Gastrocnemius medialis (tissue), 4 donors: ENCODE measurements around the gene FAM50A. TPM values are rescaled to one million over a fixed set of nuclear protein-coding genes. Genes with fewer than 3 reads are reported as not detected.

Source experiments
- ATAC-seq, 2 donors: fragments of 150-250 bp; one replicate each; pipeline ENCODE4 v1.9.1; 2016
- DNase-seq, 2 donors: peaks; one replicate each; pipeline ENCODE4 v3.0.0-alpha.2; 2019
- H3K27ac ChIP-seq, 4 donors: fragments of 200-600 bp; sonication (generic); 1 replicate in 1 of 4; 2 replicates in 3 of 4; pipeline ENCODE4 v1.5.1; 2016 to 2018; ENCODE audit warnings: mild to moderate bottlenecking in 2 of 4, moderate library complexity in 1 of 4
- H3K27me3 ChIP-seq, 3 donors: fragments of 200-600 bp; sonication (generic) in 2 of 3; 1 replicate in 1 of 3; 2 replicates in 2 of 3; pipeline versions ENCODE4 v1.5.1 to v1.6.0; 2016 to 2019; ENCODE audit warnings: mild to moderate bottlenecking in 1 of 3, moderate library complexity in 1 of 3
- H3K36me3 ChIP-seq, 2 donors: fragments of 200-600 bp; sonication (generic) in 1 of 2; one replicate each; pipeline ENCODE4 v1.5.1; 2017 to 2018
- H3K4me1 ChIP-seq, 2 donors: fragments of 200-600 bp; sonication (generic) in 1 of 2; one replicate each; pipeline ENCODE4 v1.5.1; 2016 to 2017; ENCODE audit warnings: mild to moderate bottlenecking in 2 of 2
- H3K4me3 ChIP-seq, 4 donors: fragments of 200-600 bp; sonication (generic) in 3 of 4; 1 replicate in 1 of 4; 2 replicates in 3 of 4; pipeline ENCODE4 v1.5.1; 2016 to 2019; ENCODE audit warnings: mild to moderate bottlenecking in 2 of 4
- H3K9me3 ChIP-seq, 3 donors: fragments of 200-600 bp; sonication (generic) in 2 of 3; 1 replicate in 1 of 3; 2 replicates in 2 of 3; pipeline ENCODE4 v1.5.1; 2016 to 2019
- CTCF ChIP-seq, 5 experiments: fragments of 450-650 bp in 3 of 5; fragments of 200-600 bp in 2 of 5; sonication (generic) in 2 of 5; IDR thresholded peaks in 4 of 5; conservative IDR thresholded peaks in 1 of 5; 1 replicate in 4 of 5; 2 replicates in 1 of 5; pipeline ENCODE4 v1.5.1; 2016 to 2019; ENCODE audit warnings: antibody characterized with exemption in 5 of 5, mild to moderate bottlenecking in 3 of 5, moderate library complexity in 3 of 5
- POLR2A ChIP-seq, 2 donors: fragments of 450-650 bp; IDR thresholded peaks; one replicate each; pipeline ENCODE4 v1.6.1; 2017; ENCODE audit warnings: antibody characterized with exemption in 2 of 2, mild to moderate bottlenecking in 2 of 2, moderate library complexity in 2 of 2
- in situ Hi-C, 4 donors: fragments of 200-750 bp; cut with MboI; loops; one replicate each; pipeline versions ENCODE4 v1.15.0 to v1.8.0; 2017; ENCODE audit warnings: low sequenced_read_pairs in 4 of 4
- intact Hi-C: fragments of 100-400 bp; cut with DNase I; formaldehyde crosslinking; loops from one replicate; pipeline ENCODE4 v1.15.1; 2023; ENCODE audit warnings: low total_unique reads
- total RNA-seq, 4 donors: library from RNA; depleted of rRNA; stranded (reverse); fragments of >200 nt; gene quantifications; one replicate each; pipeline versions ENCODE4 v1.1.0 to v1.2.3, GENCODE V29; 2016

Gene FAM50A
- total RNA-seq, 4 donors from 2014 or later = 30.9 to 55.4 (median 45.3) TPM

GRCh38 chrX:154412468-154412867 lies 31.5 kb upstream of the FAM50A start:
- Histone ChIP-seq H3K36me3 (no peaks in the 10 kb centered on the region), H3K4me1 (peaks cover 12 to 32% of the 10 kb centered on the region in 2 donors), H3K27me3 (no peaks in the 10 kb centered on the region), H3K4me3 (peak overlapping the region; percentile 67 to 90 (median 78)), H3K9me3 (no peaks in the 10 kb centered on the region), H3K27ac (peak overlapping the region; percentile 91 to 98 (median 98))
- ATAC-seq (no peak), DNase-seq (no peak)
- in situ Hi-C loops (loop anchor here in 2 of 4 donors (25.0 kb wide), 1 partner anchor 125 kb away; the partner anchor contains the start of genes G6PD (in 2 of the 2) and IKBKG (in 2 of the 2)), intact Hi-C loops (loop anchor here (5.0 kb wide), 1 partner anchor 75 kb away; the partner anchor contains the start of gene UBL4A)
- TF ChIP-seq POLR2A (IDR thresholded peaks at IDR 0.05) (no peak), CTCF (IDR thresholded peaks at IDR 0.05 in 4 of 5, conservative IDR thresholded peaks at IDR 0.05 in 1 of 5) (no peak)

GRCh38 chrX:154413142-154413541 lies 30.8 kb upstream of the FAM50A start:
- H3K27ac ChIP-seq = peak overlapping the region in 2 of 4 donors; percentile 91 to 98
- ATAC-seq (no peak), DNase-seq (no peak)
- H3K4me3 ChIP-seq = no peak overlapping the region
- TF ChIP-seq POLR2A (IDR thresholded peaks at IDR 0.05) = no peak
- no peak for TF ChIP-seq CTCF (IDR thresholded peaks at IDR 0.05 in 4 of 5, conservative IDR thresholded peaks at IDR 0.05 in 1 of 5)
- in situ Hi-C loops = loop anchor here in 2 of 4 donors (25.0 kb wide), 1 partner anchor 124 kb away; the partner anchor contains the start of genes G6PD (in 2 of the 2) and IKBKG (in 2 of the 2)
- H3K9me3 ChIP-seq = no peaks in the 10 kb centered on the region
- no peaks in the 10 kb centered on the region for H3K27me3 ChIP-seq
- no peaks in the 10 kb centered on the region for H3K36me3 ChIP-seq
- intact Hi-C loops = loop anchor here (5.0 kb wide), 1 partner anchor 74 kb away; the partner anchor contains the start of gene UBL4A
- H3K4me1 ChIP-seq = peaks cover 7 to 27% of the 10 kb centered on the region in 2 donors

- Histone ChIP-seq H3K36me3 (no peaks in the 10 kb centered on the region), H3K4me3 (no peak overlapping the region), H3K27me3 (no peaks in the 10 kb centered on the region), H3K9me3 (no peaks in the 10 kb centered on the region), H3K4me1 (peaks cover 0 to 7% of the 10 kb centered on the region in 2 donors), H3K27ac (no peak overlapping the region)
- in situ Hi-C loops (loop anchor here in 2 of 4 donors (25.0 kb wide), 1 partner anchor 120 kb away; the partner anchor contains the start of genes G6PD (in 2 of the 2) and IKBKG (in 2 of the 2)), intact Hi-C loops (no loop called here)
- ATAC-seq (peak in 1 of 2 donors; percentile 43), DNase-seq (no peak)
- TF ChIP-seq POLR2A (IDR thresholded peaks at IDR 0.05) = no peak
- TF ChIP-seq CTCF (IDR thresholded peaks at IDR 0.05 in 4 of 5, conservative IDR thresholded peaks at IDR 0.05 in 1 of 5) = no peak
These were observed 26.8 kb upstream of the FAM50A start for GRCh38 chrX:154417157-154417556.

GRCh38 chrX:154419189-154419588 lies 24.8 kb upstream of the FAM50A start:
- Histone ChIP-seq H3K4me3 (no peak overlapping the region), H3K36me3 (no peaks in the 10 kb centered on the region), H3K27me3 (no peaks in the 10 kb centered on the region), H3K27ac (no peak overlapping the region), H3K4me1 (no peaks in the 10 kb centered on the region), H3K9me3 (no peaks in the 10 kb centered on the region)
- DNase-seq = no peak
- intact Hi-C loops = no loop called here
- no peak for TF ChIP-seq CTCF (IDR thresholded peaks at IDR 0.05 in 4 of 5, conservative IDR thresholded peaks at IDR 0.05 in 1 of 5)
- TF ChIP-seq POLR2A (IDR thresholded peaks at IDR 0.05) = no peak
- no peak for ATAC-seq
- in situ Hi-C loops = loop anchor here in 2 of 4 donors (25.0 kb wide), 1 partner anchor 118 kb away; the partner anchor contains the start of genes G6PD (in 2 of the 2) and IKBKG (in 2 of the 2)
